AG10803 (cell line): Measurements from ENCODE around the gene OSBPL8.

ENCODE experiments used
- DNase-seq: peaks from one replicate; pipeline ENCODE4 v3.0.0; 2010; ENCODE audit warnings: low read depth
- H3K4me3 ChIP-seq: 2 replicates; pipeline ENCODE4 v1.5.1; 2011; ENCODE audit warnings: mild to moderate bottlenecking, low read length, control low read depth
- TF ChIP-seq, protein P1 (sequence below): conservative IDR thresholded peaks from 2 replicates; pipeline ENCODE4 v1.5.1; 2011; ENCODE audit warnings: mild to moderate bottlenecking, low read length, control low read depth, inconsistent platforms

Gene OSBPL8

DNA sequence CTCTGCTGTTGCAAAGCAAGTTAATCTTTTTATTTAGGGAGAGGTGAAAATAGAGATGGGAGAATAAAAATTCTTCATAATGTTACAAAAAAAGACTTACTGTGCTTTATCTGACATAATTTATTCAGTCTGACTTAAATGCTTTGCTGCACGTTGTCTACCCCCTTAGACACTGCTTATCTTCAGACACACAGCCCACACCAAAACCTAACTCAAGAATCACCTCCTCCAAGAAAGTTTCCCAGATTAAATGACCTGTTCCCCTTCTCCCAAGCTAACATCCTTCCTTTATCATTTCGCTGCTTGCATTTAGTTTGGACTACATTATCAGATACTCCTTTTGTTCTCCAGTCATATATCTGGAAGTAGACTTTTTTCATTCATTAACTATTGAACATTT, 3.8 kb downstream of the OSBPL8 start:
- TF ChIP-seq, protein P1, sequence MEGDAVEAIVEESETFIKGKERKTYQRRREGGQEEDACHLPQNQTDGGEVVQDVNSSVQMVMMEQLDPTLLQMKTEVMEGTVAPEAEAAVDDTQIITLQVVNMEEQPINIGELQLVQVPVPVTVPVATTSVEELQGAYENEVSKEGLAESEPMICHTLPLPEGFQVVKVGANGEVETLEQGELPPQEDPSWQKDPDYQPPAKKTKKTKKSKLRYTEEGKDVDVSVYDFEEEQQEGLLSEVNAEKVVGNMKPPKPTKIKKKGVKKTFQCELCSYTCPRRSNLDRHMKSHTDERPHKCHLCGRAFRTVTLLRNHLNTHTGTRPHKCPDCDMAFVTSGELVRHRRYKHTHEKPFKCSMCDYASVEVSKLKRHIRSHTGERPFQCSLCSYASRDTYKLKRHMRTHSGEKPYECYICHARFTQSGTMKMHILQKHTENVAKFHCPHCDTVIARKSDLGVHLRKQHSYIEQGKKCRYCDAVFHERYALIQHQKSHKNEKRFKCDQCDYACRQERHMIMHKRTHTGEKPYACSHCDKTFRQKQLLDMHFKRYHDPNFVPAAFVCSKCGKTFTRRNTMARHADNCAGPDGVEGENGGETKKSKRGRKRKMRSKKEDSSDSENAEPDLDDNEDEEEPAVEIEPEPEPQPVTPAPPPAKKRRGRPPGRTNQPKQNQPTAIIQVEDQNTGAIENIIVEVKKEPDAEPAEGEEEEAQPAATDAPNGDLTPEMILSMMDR = no peak
- no peak for DNase-seq
- H3K4me3 ChIP-seq = no peak overlapping the region

DNA sequence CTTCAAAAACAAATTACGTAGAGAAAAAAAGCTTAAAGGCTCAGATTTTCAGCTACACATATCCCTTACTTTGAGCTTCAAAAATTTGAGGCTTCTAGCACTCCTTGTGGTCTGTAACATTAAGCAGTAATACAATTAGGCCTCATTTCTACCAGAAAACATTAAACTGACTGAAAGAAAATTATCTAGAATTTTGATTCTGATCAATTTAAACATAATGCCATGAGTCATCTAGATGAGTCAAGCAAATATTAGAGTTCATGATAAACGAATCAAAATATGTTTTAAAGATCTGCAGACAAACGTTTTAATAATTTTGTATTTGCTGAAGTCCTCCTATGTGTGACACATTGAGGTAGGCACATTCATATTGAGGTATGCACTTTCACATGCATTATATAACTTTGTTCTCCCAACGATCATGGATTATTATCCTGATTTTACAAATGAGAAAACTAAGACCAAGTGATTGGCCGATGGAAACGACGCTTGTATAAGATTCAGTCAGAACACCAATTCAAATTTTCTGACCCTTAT, 4.3 kb downstream of the OSBPL8 start:
- DNase-seq = peak; percentile 50
- TF ChIP-seq, protein P1 = peak; percentile 37; the same call in 1 of the 2 replicates
- no peak overlapping the region for H3K4me3 ChIP-seq

DNA sequence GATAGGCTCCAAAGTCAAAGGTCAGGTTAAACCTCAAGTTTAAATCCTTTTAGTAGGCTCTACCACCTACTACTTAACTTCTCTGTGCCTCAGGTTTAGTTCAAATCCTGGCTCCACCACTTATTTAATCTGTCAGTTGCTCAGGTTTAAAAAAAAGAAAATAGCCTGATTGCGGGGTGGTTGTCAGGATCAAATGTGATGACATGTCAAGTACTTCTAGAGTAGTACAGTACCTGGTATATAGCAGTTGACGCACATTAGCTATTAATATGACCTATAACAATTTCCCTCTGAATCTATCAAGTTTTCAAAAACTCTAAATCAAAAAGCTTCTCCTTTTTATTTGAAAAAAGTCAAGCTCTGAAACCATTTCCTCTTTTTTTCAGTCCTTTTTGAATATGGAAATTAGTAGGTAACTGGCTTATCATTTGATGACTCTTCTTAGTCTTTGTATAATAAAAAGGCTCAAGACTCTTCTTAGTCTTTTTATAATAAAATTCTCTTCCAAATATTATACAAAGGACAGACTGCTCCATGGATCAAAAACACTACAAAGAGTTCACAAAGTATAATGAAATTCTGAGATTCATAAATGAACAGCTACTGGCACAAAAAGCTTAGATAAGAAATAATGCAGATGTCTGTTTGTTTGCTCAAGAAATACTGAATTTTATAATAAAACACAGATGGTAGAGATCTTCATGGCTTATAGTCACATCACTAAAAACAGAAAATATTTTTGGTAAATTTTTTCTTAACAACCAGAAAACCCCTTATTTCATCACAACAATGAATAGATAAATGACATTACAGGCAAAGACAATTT, 5.0 kb downstream of the OSBPL8 start:
- no peak overlapping the region for H3K4me3 ChIP-seq
- no peak for DNase-seq
- TF ChIP-seq, protein P1 = no peak

DNA sequence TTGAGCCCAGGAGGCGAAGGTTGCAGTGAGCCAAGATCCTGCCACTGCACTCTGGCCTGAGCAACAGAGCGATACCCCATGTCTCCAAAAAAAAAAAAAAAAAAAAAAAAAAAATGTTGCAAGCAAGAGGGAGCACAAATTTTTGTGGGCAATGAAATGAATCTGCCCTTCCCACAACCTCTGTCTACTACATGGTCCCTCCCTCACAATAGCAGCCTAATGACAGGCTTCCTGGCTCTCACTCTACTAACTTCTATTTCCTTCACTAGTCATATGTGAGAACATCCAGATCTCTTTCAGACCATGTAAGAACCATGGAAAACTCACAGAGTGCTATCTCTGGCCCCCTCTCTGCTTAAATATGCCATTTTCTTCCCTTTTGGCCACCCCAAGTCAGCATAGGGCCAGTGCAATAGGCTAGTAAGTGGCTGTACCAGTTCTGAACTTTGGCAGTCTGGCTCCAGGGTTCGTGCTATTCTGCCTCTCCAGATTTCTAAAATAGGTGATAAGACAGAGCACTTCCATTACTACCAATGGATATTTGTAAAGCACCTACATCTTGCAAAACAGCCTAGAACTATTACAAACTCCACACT, 7.1 kb downstream of the OSBPL8 start:
- no peak overlapping the region for H3K4me3 ChIP-seq
- TF ChIP-seq, protein P1 = no peak
- peak; percentile 77 for DNase-seq

DNA sequence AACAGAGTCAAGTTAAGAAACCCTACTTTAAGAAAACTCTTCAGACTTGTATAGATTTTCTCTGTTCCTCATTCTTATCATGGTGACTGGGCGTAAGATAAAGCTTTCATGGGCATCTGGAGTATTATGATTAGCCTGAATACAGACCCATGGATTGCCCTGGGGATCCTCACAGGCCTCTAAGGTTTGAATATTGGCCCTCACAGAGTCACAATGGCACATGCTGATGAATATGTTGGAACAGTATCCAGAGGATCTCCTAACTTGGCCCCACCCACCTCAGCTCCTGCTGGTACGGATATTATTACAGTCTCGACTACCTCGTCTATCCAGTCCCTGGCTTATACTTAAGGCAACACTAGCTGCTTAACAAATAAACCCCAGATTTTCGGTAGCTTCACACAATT, 8.1 kb downstream of the OSBPL8 start:
- DNase-seq = no peak
- H3K4me3 ChIP-seq = no peak overlapping the region
- TF ChIP-seq, protein P1 = no peak

DNA sequence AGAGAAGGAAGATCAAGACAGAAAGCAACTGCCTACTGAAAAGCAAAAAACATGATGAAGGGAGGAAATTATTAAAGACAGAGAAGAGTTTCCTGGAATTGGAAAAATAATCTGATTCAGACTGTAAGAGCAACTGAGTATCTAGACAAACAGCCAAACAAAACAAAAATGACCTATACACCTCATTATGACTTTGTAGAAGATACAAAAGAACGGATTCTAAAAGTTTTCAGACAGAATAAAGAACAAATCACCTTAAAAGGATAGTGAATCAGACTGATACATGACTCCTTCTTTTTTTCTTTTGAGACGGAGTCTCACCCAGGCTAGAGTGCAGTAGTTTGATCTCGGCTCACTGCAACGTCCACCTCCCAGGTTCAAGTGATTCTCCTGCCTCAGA, 10.4 kb downstream of the OSBPL8 start:
- TF ChIP-seq, protein P1 = no peak
- no peak for DNase-seq
- no peak overlapping the region for H3K4me3 ChIP-seq
